Measurements from ENCODE around the gene KATNB1.

KATNB1 gene

DNA sequence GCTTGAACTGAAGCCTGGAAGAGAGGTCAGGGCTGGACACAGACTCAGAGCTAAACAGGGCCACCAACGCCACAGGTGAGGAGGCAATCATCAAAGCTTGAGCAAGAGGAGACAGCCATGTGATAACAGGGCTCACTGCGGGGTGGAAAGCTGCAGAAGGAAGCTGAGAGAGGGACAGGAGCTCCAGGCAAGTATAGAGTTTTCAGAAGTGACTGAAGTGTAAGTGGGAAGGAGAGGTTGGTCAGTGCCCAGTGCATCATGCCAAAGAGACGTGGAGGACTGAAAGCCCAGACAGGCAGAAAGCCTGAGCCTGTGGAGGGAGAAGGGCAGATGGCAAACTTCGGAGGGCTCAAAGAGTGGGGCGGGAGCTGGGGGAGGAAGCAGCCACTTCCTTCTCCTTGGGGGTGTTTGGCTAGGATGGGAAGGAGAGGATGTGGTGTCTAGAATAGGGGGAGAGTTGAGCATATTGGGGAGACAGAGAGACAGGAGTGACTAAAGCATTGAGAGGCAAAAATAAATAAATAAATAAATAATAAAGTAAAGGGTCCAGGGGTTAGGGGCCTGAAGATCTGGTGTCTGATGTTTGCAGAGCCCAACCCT, 64.1 kb downstream of the KATNB1 start:
- no peak overlapping the region for H3K4me2 ChIP-seq (ENCODE audit: low read length)
- H3K9me3 ChIP-seq (ENCODE audit: control insufficient read depth, insufficient read depth, low read length): no peaks in the 10 kb centered on the region
- H3K9me2 ChIP-seq (replicated peaks; ENCODE audit: control insufficient read depth, low read length): no peaks in the 10 kb centered on the region
- no peak overlapping the region for H3K4me3 ChIP-seq (ENCODE audit: low read length)
- H3K27ac ChIP-seq (ENCODE audit: low read depth, low read length): no peak overlapping the region
- TF ChIP-seq, protein P1, sequence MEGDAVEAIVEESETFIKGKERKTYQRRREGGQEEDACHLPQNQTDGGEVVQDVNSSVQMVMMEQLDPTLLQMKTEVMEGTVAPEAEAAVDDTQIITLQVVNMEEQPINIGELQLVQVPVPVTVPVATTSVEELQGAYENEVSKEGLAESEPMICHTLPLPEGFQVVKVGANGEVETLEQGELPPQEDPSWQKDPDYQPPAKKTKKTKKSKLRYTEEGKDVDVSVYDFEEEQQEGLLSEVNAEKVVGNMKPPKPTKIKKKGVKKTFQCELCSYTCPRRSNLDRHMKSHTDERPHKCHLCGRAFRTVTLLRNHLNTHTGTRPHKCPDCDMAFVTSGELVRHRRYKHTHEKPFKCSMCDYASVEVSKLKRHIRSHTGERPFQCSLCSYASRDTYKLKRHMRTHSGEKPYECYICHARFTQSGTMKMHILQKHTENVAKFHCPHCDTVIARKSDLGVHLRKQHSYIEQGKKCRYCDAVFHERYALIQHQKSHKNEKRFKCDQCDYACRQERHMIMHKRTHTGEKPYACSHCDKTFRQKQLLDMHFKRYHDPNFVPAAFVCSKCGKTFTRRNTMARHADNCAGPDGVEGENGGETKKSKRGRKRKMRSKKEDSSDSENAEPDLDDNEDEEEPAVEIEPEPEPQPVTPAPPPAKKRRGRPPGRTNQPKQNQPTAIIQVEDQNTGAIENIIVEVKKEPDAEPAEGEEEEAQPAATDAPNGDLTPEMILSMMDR (IDR thresholded peaks at IDR 0.05; ENCODE audit: low read depth, low read length, poor library complexity, severe bottlenecking): no peak
- TF ChIP-seq EZH2phosphoT487 (IDR thresholded peaks at IDR 0.05; ENCODE audit: borderline replicate concordance, low read length): no peak
- peaks cover 6% of the 10 kb centered on the region; the same call in 1 of the 2 replicates for H3K4me1 ChIP-seq (ENCODE audit: control insufficient read depth, low read length)
- H3K36me3 ChIP-seq (ENCODE audit: control insufficient read depth, low read length): no peaks in the 10 kb centered on the region
- H3K79me2 ChIP-seq (ENCODE audit: control insufficient read depth, low read length): no peaks in the 10 kb centered on the region
- H4K20me1 ChIP-seq (ENCODE audit: control insufficient read depth, insufficient read depth, low read depth, low read length): no peaks in the 10 kb centered on the region
- peaks cover 49% of the 10 kb centered on the region for H3K27me3 ChIP-seq (ENCODE audit: control insufficient read depth, low read length)
- H3F3A ChIP-seq (ENCODE audit: control insufficient read depth, insufficient read depth): no peaks in the 10 kb centered on the region

DNA sequence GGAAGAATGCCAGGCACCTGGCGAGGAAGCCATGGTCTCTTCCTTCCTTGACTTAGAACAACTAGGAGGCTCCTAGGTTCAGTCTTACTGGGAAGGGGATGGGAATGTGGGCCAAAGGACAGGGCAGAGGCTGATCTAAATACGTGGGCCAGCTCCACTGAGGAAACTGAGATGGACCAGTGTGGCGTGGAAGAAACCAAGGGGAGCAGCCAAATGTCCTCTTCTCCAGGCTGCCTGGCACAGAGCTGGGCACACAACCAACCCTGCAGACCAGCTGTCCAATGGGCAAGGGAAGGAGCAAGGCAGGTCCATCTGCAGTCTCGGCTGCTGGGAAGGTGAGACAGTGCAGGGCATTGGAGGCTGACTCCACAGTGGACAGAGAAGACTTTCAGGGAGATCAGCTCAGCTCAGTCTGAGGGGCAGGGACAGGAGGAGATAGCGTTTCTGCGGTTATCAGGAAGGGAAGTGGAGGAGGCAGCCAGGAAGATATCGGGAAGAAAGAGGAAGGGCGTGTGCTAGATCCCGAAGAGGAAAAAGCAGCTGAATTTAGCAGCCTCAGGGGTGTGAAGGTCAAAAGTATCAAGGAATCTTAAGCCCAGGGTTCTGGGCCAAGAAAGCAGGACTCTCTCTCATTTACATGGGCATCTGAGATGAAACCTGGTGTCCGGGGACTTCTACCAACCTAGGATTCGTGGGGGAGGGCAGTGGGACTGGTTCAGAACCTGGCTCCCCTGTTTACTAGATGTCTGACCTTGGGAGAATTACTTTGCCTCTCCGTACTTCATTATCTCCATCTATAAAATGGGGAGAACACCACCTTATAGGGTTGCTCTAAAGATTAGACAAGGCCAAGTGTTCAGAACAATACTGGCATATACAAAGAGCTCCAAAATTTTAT, 64.9 kb downstream of the KATNB1 start:
- Histone ChIP-seq H3K9me2 (replicated peaks; ENCODE audit: control insufficient read depth, low read length) (no peaks in the 10 kb centered on the region), H3K4me3 (ENCODE audit: low read length) (no peak overlapping the region), H3K4me1 (ENCODE audit: control insufficient read depth, low read length) (peaks cover 6% of the 10 kb centered on the region; the same call in 1 of the 2 replicates), H4K20me1 (ENCODE audit: control insufficient read depth, insufficient read depth, low read depth, low read length) (no peaks in the 10 kb centered on the region), H3K27me3 (ENCODE audit: control insufficient read depth, low read length) (peaks cover 49% of the 10 kb centered on the region), H3K9me3 (ENCODE audit: control insufficient read depth, insufficient read depth, low read length) (no peaks in the 10 kb centered on the region), H3K27ac (ENCODE audit: low read depth, low read length) (no peak overlapping the region), H3F3A (ENCODE audit: control insufficient read depth, insufficient read depth) (no peaks in the 10 kb centered on the region), H3K79me2 (ENCODE audit: control insufficient read depth, low read length) (no peaks in the 10 kb centered on the region), H3K36me3 (ENCODE audit: control insufficient read depth, low read length) (no peaks in the 10 kb centered on the region), H3K4me2 (ENCODE audit: low read length) (no peak overlapping the region)
- TF ChIP-seq EZH2phosphoT487 (IDR thresholded peaks at IDR 0.05; ENCODE audit: borderline replicate concordance, low read length): no peak
- TF ChIP-seq, protein P1 (IDR thresholded peaks at IDR 0.05; ENCODE audit: low read depth, low read length, poor library complexity, severe bottlenecking): no peak

DNA sequence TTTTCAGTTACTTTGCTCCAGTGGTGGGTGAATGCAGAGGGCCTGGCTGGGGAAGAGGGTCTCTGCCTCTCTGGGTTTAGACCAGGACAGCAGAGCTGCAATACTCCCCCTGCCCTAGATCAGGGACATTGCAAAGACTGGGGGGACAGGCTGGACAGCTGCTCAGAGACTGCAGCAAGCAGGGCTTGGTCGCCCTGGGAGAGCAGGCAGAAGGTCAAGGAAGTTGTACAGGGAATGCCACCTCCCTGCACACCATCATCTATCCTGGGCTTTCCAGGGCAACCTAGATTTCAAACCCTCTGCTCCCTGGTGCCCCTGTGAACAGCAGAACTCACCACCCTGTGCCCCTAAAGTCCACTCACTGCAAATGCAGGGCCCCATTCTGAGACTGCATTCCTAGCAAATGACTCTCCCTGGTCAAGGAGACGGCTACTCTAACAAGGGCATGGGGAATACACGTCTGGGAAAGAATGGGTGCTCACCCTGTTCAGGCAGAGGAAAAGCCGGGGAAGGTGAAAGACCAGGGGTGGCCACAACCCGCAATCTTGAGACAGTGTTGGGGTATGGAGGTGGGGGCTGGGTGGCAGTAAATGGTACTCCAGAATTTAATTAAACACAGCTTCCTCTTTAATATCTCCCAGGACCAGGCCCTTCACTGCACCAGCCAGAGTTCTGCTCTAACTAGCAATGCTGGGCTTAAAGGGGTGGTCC, 65.7 kb downstream of the KATNB1 start:
- no peaks in the 10 kb centered on the region for H3K9me2 ChIP-seq (replicated peaks; ENCODE audit: control insufficient read depth, low read length)
- H3K4me1 ChIP-seq (ENCODE audit: control insufficient read depth, low read length): peaks cover 6% of the 10 kb centered on the region; the same call in 1 of the 2 replicates
- no peaks in the 10 kb centered on the region for H3F3A ChIP-seq (ENCODE audit: control insufficient read depth, insufficient read depth)
- no peak overlapping the region for H3K27ac ChIP-seq (ENCODE audit: low read depth, low read length)
- H3K36me3 ChIP-seq (ENCODE audit: control insufficient read depth, low read length): no peaks in the 10 kb centered on the region
- no peaks in the 10 kb centered on the region for H3K9me3 ChIP-seq (ENCODE audit: control insufficient read depth, insufficient read depth, low read length)
- TF ChIP-seq, protein P1 (IDR thresholded peaks at IDR 0.05; ENCODE audit: low read depth, low read length, poor library complexity, severe bottlenecking): no peak
- TF ChIP-seq EZH2phosphoT487 (IDR thresholded peaks at IDR 0.05; ENCODE audit: borderline replicate concordance, low read length): no peak
- no peaks in the 10 kb centered on the region for H4K20me1 ChIP-seq (ENCODE audit: control insufficient read depth, insufficient read depth, low read depth, low read length)
- H3K4me2 ChIP-seq (ENCODE audit: low read length): no peak overlapping the region
- no peaks in the 10 kb centered on the region for H3K79me2 ChIP-seq (ENCODE audit: control insufficient read depth, low read length)
- no peak overlapping the region for H3K4me3 ChIP-seq (ENCODE audit: low read length)
- H3K27me3 ChIP-seq (ENCODE audit: control insufficient read depth, low read length): peaks cover 54% of the 10 kb centered on the region
